NCI-H187 treated with DMSO at 0.1 percent for 48 hours (cell line): Measurements from ENCODE around the gene GABBR2.

ENCODE experiments used
- DNase-seq: peaks from one replicate; lab custom pipeline; 2025; lab: John Stamatoyannopoulos, UW

Gene GABBR2

DNA sequence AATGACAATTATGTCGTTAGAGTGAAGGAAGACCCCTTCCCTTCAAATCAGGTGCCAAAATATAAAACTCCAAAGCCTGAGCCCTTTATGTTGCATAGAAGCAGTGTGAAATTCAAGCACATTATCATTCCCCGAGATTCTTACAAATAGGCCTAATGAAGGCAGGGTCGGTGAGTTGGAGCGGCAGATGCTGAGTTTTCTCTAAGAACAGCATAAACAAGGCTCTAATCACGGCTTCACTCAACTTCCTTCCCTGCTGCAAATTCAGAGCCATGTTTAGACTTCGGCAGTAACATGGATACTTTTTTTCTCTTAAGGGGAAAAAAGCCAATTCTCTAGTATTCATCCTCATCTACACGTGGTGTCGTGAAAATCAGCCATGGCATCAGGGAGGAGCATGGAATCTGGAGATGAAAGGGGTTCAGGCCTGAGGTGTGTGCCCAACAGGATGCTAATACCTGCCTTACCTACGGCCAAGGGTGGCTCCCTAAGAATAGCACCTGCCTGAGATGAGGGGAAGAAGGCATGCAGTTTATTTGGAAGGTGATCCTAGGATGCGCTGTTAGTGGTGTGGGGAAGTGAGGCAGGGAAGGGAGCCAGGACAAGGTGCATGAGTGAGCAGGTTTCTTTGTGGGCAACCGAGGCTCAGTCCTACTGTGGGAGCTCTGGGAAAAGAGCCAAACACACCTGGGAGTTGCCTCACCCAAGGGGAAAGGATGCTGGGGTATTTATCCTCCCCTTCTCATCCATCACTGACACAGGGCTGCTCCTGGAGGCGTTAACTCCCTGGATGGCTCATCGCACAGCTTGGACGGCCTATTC is 306.5 kb downstream of the GABBR2 start:
- no peak for DNase-seq

DNA sequence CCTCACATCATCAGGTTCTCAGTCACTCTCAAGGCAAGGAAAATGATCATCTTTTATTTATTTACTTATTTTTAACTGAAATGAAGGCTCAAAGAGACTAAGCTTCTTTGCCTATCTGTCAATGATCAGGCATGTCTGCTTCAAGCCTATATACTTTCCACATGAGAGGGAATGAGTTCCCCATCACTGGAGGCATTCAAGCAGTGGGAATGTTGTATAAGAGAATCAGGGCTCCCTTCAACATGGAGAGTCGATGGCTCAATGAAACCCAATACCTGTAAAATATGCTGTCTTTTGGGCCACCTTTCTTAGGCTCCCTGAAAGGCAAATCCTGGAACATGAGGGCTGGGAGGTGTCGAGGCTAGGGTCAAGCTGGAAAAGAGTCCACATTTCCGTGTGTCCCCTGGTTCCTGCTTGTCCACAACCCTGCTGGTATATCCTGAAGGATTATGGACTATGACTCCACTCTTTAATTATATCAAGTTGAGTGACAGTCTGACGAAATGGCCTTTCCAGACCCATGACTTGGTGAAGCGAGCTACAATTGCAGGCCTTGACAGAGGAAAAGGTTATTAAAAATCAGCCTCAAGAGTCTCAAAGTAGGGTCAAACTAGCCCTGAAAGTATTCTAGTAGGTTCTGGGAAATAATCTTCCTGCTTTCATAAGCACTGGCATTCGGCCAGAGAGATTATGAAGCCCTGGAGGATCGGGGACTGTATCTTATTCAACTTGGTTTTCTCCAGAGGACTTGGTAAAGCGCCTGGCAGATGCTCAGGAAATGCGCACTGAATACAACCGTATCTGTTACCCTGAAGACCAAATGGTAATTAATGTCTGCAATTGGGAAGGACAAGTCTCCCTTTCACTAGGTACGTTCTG is 307.4 kb downstream of the GABBR2 start:
- DNase-seq = no peak

DNA sequence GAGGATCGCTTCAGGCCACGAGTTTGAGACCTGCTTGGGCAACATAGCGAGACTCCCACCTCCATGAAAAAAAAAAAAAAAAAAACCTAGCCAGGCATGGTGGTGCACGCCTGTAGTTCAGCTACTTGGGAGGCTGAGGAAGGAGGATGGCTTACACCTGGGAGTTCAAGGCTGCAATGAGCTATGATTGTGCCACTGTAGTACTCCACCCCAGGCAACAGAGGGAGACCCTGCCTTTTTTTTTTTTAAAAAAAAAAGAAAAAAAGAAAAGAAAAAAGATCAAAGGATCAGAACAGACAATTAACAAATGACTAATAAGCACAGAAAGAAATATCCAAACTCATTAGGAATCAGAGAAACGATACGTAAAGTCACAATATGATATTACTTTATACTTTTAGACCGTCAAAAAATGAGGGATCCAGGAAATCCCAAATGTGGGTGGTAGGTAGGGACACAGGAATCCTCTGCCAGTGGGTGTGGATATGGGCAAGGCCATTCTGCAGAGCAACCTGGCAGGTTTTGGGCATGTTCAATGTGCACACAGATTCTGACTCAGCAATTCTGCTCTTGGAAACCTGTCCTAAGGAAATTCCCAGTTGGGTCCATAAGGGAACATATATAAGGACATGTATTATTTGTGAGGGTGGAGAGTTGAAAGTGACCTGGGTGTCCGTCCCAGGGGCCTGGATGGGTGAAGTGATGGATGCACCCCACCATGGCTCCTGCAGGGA is 308.6 kb downstream of the GABBR2 start:
- no peak for DNase-seq

DNA sequence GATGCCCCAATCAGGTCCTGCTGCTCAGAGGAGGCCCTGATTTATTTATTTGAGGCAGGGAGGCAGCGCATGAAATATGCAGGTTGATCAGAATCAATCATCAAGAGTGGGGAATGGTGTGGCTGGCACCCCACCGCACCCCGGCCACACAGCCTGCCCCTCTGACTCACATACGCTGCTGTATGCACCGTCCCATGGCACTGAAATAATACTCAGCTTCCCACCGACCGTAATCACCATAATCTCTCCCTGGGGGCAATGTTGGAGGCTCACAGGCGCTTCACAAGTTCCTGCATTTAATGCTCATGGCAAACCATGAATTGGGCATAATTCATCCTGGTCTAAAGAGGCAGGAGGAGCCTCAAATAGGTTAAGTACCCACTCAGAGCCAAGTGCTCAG is 312.1 kb downstream of the GABBR2 start:
- DNase-seq = no peak

DNA sequence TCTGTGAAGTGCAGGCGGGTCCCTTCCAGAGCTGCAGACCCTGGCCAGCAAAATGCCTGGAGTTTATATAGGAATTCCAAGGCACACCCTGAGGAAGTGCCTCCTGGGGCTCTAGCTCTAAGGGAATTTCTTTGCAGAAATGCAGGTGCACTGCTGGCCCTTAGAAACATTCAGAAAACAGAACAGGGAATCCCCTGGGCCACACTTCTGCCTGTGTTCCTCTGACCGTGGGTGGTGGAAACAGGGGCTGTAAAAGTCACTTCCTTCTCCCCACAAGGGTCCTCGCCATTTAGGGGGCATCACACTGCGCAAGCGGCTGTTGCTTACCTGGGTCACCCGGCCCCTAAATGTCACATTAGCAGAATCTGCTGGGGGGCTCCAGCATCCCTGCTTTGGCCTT is 312.5 kb downstream of the GABBR2 start:
- DNase-seq = no peak

DNA sequence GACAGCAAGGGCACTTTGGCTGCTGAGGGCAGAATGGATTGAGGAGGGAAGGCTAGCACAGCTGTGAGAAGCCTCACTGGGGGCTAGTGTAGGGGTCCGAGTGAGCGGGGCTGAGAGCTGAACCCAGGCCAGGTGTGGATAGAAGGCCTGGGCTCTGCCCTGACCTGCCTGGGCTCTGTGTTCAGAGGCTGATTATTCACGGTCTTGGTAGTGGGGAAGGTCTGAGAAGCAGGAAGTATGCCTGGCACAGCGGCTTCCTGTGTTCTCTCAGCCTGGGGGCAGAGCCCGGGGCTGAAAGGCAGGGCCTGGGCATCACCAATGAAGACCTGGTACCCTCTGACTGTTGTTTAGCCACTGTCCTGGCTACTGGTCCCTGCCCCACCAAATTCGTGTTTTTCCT is 316.9 kb downstream of the GABBR2 start:
- DNase-seq = no peak

DNA sequence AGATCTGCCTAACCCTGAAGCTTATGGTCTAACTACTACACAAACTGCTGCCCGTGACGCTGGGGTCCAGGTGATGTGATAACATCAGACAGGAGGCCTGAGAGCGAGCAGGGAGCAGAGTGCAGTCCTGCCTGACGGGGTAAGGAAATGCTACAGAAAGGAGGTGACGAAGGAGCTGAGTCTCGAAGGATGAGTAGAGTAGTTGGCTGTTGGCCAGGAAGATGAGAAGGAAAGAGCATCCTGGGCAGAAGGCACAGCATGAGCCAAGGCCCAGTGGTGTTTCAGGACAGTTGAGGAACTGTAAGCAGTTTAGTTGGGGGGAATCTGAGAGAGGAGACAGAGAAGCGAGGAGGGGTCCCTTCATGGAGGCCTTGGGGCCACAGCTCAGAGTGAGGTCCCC is 317.3 kb downstream of the GABBR2 start:
- no peak for DNase-seq

DNA sequence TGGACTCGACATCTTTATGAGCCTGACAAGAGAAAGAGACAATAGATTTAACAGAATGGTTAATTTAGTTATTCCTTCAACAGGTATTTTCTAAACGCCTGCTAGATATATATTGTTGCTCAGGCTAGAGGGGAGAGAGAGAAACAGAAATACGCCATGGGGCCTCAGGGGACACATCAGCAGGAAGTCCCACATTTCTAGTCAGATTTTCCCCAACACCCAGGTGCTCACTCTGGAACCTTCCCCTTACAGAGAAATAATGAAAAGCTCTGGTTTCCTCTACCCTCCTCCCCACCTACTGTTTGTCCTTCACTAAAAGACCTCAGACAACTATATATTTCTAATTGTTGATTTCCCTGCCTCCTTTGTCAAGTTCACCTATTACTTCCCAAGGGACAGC is 323.0 kb downstream of the GABBR2 start:
- DNase-seq = no peak

DNA sequence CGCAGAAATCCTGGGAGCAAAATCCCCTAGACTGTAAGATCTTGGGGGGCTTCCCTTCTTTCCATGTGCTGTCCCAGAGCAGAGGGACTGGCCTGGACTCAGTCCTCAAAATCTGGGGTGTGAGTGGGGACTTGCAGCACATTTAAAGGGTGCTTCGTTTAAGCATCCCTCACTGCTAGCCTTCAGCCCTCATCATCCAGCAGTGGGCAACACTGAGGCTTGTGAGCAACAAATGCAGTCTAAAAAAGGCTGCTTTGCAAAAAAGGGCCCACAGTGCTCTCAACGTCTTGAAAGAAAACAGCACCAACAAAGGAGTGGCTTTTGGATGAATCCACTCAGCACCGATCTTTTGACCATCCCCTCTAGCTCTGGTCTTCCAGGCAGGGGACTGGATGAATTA is 325.0 kb downstream of the GABBR2 start:
- no peak for DNase-seq

DNA sequence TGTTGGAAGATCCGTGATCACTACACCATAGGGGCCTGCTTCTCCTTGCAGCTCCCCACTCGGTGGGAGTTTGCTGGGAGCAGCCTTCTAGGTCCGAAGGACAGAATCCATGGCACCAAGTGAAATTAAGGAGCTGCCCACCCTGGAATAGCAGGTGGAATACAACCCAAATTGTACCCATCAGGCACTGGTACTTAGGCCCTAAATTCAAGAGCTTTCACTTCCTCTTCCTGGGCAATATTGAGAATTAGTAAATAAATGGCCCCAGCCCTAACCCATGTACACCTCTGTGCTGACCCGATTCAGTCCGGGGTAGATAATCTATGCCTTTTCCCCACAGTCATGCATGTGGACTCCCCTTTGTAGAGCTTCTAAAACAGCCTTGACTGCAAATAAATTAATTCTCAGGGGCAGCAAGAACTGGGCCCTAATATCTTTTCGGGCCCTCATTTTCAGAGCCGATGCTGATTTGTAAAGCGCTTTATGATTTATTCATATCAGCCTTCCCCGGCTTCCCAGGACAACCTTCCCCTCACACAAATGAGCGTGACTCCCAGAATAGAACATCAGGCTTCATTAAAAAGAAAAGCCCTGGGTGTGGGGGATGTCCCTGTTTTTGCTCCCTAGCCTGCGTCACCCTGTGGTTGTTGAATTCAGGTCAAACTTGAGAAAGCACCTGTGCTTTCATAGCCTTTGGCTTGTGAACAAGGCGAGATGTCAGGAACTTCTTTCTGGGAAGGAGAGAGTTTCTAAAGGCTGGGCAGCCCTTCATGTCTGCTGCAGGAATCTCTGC is 327.2 kb downstream of the GABBR2 start:
- no peak for DNase-seq

DNA sequence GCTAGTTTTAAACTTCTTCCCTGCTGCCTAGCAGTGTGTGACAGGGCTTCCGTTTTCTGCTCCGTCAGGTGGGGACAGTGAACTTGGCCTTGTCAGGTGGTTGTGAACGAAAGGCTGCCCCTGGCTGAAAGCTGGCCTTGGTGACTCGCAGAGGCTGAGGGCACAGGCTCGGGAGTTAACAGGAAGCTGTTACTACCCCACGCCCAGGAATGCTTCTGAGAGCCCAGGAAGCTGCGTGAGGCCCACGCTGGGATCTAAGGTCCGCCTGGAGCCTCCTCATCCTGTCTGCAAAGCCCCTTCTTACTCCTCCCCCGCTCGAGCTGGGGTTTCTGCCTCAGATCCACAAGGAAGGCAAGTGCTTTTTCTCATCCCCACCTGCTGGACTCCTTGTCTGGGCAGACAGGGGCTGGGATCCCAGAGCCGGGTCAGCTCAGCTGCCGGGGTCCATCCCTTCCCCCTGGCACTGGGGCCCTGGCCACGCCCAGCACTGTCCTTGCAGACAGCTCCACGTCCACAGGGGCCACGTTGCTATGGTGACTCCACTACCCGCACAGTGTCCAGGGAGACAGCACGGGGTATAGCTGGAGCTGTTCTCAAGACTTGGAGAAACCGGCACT is 328.6 kb downstream of the GABBR2 start:
- no peak for DNase-seq

DNA sequence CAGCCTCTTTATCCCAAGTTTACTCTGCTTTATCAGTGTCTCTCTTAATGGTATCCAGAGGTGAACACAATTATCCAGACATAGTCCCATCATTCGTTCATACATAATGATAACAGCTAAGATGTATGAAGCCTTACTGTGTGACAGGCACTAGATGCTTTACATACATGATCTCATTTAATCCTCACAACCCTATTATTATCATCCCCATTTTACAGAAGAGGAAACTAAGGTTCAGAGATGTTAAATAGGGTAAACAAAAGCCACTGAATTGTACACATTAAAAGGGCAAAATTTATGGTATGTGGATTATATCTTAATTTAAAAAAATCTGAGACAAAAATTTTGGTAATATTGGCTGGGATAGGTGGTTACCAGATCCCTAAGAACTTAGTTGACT is 329.2 kb downstream of the GABBR2 start:
- no peak for DNase-seq

DNA sequence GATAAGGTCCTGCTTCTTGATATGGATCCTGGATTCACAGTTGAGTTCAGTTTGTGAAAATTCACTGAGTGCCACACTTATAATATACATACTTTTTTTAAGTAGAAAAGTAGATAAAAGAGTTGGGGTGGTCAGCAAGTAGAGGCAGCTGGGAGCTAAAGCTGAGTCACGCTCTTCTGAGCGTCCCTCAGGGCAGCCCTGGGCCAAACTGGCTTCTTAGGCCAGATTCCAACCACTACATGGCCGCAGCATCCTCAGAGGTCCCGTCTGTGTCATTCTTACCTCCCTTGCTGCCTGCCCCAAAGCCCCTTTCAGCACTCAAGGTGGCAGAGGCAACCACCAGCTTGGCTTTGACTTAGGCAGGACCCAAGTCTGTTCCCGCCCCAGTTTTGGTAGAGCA is 329.9 kb downstream of the GABBR2 start:
- DNase-seq = no peak

DNA sequence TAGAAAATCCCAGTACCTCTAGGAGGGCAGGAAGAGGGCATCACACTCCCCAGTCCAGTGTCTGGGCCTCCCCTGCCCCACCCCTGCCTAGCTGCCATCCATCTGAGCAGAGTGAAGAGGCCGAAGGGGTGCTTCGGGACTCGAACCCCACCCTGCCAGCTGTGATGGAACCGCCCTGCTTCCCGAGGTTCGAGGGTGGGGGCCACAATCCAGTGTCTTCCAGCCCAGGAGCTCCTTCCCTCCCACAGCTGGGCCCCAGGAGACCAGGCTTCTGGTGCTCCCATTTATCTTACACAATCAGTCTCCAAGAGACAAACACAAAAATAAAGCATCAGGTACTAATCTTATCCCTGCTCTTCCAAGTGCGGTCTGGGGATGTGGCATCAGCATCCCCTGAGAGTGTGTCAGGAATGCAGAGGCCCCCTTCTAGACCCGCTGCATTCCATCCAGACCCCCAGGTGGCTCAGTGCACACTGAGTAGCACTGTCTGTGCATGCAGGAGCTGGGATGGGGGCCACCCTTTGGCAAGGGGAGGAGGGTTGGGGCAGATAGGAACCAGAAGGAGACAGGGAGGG is 330.4 kb downstream of the GABBR2 start:
- no peak for DNase-seq

DNA sequence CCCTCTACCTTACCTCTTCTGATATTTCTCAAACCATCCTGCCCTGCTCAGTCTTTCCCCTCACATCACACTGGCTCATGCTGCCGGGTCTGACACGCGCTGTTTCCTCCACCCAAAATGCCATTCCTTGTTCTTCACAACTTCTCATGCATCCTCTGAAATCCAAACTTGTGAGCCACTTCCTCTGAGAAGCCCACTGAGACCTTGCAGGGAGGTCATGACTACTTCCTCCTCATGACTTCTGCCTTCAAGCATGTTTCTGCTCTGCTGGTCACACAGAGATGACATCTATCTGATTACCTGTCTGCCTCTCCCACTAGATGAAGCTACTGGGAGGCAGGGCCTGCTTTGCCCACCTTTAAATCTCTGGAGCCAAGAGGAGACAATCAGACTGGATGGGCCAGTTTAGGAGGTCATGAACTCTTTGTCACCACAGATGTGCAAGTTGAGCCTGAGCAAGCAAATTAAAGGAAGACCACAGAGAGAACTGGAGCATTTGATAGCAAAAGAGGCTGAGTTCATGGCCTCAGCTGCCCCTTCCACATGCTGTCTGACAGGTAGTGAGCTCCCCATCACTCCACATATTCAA is 333.5 kb downstream of the GABBR2 start:
- DNase-seq = no peak

DNA sequence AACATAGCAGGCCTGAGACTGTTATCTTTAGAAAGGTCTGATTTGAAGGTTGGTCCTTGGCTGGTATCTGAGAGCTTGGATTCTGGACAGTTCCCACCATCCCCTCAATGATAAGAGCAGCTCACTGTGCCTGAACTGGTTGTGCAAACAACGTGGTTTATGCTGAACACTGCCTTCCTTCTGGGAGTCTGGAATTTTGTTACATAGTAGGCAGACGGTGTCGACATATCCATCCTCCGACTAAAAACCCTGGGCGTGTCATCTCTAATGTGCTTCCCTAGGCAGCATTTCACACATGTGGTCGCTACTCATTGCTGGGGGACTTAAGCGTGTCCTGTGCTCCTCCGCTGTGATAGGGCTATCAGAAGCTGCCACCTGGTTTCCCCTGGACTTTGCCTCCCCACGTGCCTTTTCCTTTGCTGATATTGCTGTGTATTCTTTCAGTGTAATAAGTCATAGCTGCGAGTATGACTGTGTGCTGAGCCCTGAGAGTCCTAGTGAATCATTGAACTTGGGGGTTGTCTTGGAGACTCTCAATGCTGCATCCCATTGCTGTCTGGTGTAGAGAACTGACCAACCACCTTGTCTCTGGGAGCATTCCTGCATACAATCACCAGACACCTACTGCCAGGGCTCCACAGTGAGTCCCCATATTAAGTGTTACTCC is 334.2 kb downstream of the GABBR2 start:
- DNase-seq = no peak

DNA sequence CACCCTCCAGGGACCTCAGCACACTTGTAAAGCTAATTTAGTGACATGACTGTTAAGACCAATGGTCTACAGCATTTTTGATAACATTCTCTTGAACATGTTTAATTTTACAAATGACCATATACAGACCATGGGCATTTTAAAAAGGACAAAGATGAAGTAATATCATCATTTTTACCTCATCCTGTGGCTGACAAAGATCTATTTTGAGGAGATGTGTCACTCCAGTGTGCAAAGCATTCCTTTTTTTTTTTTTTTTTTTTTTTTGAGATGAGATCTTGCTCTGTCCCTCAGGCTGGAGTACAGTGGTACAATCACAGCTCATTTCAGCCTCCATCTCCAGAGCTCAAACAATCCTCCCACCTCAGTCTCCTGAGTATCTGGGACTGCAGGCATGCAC is 335.1 kb downstream of the GABBR2 start:
- no peak for DNase-seq

DNA sequence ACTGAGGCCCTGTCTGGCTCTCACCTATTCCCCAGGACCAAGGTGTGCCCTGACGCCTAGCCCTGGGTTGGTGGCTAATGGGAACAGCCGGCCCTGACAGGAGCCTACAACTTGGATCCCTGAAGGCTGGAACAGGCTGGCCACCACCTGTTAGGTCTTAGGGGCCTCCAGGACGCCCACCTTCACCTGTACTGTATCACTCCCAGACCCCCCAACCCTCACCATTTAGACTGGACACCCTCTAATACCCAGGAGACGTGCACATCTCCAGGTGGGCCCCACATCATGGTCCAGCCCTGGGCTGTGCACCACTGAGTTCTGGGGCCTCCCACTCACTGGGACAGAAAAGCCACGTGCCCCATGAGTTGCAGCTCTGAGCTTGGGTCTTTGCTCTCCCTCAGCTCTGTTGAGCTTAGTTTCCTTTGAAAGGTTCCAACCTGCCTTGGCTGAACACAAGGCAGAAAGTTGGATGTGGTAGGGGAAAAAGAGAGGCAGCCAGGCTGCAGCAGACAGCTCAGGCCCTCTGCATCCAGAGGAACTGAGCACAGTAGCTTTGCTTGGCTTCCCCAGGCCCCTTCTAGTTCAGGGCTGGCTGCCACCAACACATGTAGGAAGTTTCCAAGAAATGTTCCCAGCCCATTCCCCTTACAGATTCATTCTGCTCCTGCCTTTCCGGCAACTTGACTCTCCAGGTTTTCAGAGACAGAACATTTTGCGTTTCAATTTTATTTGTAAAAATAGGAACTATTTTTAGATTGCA is 336.5 kb downstream of the GABBR2 start:
- DNase-seq = no peak

DNA sequence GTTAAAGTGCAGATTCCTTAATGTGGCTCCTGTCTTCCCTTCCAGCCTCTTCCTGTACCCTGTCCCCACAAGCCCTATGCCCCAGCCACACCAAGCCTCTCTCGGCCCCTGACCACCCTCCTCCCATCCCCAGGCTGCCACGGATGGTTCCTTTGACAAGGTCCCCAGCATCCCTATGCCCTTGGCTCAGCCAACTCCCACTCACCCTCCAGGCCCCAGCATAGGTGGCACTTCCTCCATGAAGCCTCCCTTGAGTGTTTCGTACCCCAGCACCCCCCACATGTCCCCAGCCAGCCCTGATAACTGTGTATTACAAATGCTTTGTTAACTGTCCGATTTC is 337.8 kb downstream of the GABBR2 start:
- no peak for DNase-seq
